Measurements from ENCODE around the gene UBE2F. TPM values are rescaled to one million over a fixed set of nuclear protein-coding genes. Genes with fewer than 3 reads are reported as not detected.

Gene UBE2F
- polyA plus RNA-seq, 6 donors from 2014 or later, result 50.7 to 64.6 (median 60.0) TPM

DNA sequence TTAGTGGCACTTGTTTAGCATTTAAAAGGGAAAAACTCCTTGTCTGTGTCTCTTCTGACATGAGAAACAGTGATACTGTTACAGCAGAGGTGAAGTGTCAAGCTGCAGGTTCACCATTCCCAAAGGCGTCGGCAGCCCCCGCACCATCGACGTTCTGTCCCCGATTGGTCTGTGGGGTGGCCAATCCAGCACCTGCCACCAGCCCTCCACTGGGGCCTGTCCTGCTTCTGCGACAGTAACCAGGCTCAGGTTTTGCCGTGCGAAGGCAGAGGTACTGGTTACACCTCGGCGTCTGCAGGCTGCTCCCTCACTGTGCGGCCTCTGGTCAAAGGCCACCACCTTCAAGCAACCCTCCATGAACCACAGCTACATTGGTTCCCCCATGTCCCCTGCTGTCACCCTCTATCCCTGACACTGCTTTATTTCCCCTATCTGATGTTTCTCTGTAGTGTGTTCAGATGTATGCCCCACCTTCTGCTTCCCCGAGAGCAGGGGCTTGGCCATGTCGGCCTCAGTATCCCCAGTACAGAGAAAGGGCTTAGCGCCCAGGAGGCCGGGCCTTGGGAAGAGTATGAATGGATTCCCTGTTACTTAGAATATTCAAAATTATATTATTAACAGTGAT, 124.7 kb downstream of the UBE2F start:
- Mint-ChIP-seq H3K9me3 (no peaks in the 10 kb centered on the region), H3K4me1 (peaks cover 11 to 19% (median 15%) of the 10 kb centered on the region in 3 donors), H3K4me3 (no peak overlapping the region), H3K27me3 (no peaks in the 10 kb centered on the region), H3K36me3 (peaks cover 0 to 5% of the 10 kb centered on the region in 2 donors), H3K27ac (peak overlapping the region in 3 of 6 donors; percentile 64 to 89 (median 71))
- no peak for ATAC-seq (ENCODE audit: low read depth in 2 of 2)
- DNase-seq, result no peak

Other genes starting within 250 kb of the UBE2F start
- under 1 TPM in 2 of 6 donors, not detected in 4; 0.17 to 0.24 TPM for gene RBM44, start 168.2 kb upstream of the UBE2F start, polyA plus RNA-seq (ENCODE audit: low read depth in 6 of 6)
- under 1 TPM in 1 of 6 donors, not detected in 5; 0.32 TPM for gene RAMP1, start 107.4 kb upstream of the UBE2F start, polyA plus RNA-seq (ENCODE audit: low read depth in 6 of 6)
- 10 to 100 TPM; 11.5 to 18.8 (median 15.6) TPM for gene SCLY, start 94.0 kb downstream of the UBE2F start, polyA plus RNA-seq (ENCODE audit: low read depth in 6 of 6)
- gene ESPNL, start 133.3 kb downstream of the UBE2F start, polyA plus RNA-seq (ENCODE audit: low read depth in 6 of 6), result under 1 TPM in 2 of 6 donors, not detected in 4; 0.24 to 0.30 TPM
- not detected for gene KLHL30, start 171.7 kb downstream of the UBE2F start, polyA plus RNA-seq (ENCODE audit: low read depth in 6 of 6)
- not detected for gene ERFE, start 192.0 kb downstream of the UBE2F start, polyA plus RNA-seq (ENCODE audit: low read depth in 6 of 6)
- gene ILKAP, start 236.7 kb downstream of the UBE2F start, polyA plus RNA-seq (ENCODE audit: low read depth in 6 of 6), result 10 to 100 TPM; 37.4 to 51.4 (median 48.4) TPM

Measured in naive B cell (primary cell).